ENCODE measurements around the gene BIK.
"Not testable (repeated sequence)": the region's sequence is repeated elsewhere in the genome, so short reads cannot be mapped to it uniquely, and the experiment has no call there.

BIK gene

DNA sequence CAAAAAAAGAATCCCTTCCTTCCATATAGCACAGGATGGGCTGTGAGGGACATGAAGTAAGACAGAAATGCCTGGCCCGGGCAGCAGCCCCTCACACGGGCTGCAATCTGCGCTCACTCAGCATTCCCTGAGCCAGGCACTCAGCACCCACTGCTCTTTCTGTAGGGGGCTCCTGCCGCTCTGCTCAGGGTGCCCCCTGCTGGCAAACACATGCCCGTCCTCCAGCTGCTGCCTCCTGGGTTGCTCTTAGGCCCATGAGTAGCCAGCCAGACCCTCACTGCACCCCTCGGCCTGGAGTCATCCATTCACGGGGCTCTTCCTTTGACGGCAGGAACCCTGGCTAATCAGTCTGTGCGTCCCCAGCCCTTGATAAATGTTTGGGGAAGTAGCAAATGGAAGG lies 25.7 kb downstream of the BIK start:
- no peak for DNase-seq (ENCODE audit: low read depth in 2 of 2)

DNA sequence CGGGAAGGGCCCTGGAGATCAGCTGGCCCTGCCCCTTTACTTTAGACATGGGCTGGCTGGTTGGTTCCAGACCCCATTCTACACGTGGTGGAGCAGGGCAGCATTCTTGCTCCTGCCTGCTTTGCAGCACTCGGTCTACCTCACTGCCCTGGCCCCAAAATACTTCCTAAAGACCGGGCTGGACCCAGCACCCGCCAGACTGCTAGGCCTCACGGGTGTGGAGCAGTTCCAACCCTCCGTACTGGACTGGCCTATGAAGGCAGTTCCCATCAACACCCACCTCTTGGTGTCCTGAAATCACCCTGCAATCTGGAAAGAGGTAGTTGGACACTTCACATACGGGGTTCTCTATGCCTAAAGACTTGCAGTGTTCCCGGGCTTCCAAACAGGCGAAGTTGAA lies 26.3 kb downstream of the BIK start:
- no peak for DNase-seq (ENCODE audit: low read depth in 2 of 2)

GRCh38 chr22:43142880-43143562 lies 32.5 kb downstream of the BIK start, which contains the start of gene MCAT:
MCAT (minus strand) TSS chr22:43143398; CDS start chr22:43143348, 50 bp downstream.
- DNase-seq (ENCODE audit: low read depth in 2 of 2): peak; percentile 17 to 24

DNA sequence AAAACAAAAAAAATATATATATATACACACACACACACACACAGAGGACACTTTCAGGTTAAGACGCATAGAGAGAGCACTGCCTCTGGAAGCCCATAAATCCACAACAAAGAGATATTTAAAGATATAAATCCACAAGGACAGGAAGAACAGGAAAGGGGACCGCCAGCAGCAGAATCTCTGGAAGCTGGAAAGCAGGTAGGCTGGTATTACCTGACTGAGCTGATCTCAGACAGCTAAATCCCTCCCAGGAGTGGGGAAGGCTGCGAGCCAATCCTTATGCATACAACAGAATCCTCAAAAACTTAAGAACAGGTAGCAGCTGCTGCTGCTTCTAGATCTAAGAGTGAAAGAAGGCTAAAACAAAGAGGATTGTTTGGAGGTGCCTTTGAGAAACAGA lies 34.4 kb downstream of the BIK start:
- no peak for DNase-seq (ENCODE audit: low read depth in 2 of 2)

DNA sequence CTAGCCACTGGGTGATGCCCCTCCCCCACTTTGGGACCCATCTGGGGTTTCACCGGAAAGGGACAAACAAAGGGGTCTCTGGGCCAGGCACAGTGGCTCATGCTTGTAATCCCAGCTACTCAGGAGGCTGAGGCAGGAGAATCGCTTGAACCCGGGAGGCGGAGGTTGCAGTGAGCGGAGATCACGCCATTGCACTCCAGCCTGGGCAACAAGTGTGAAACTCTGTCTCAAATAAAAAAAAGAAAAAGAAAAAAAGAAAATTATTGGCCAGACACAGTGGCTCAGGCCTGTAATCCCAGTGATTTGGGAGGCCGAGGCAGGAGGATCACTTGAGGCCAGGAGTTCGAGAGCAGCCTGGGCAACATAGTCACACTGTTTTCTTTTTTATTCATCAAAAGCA lies 34.8 kb downstream of the BIK start:
- DNase-seq (ENCODE audit: low read depth in 2 of 2): not testable (repeated sequence)

DNA sequence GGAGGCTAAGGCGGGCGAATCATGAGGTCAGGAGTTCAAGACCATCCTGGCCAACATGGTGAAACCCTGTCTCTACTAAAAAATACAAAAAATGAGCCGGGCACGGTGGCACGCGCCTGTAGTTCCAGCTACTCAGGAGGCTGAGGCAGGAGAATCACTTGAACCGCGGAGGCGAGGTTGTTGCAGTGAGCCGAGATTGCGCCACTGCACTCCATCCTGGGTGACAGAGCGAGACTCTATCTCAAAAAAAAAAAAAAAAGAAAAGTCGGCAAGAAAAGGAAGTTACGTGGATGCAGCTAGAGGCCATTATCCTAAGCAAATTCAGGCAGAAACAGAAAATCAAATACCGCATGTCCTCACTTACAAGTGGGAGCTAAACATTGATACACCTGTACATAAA lies 35.8 kb downstream of the BIK start:
- DNase-seq (ENCODE audit: low read depth in 2 of 2): not testable (repeated sequence)

- DNase-seq (ENCODE audit: low read depth in 2 of 2): no peak
Measured at GRCh38 chr22:43147821-43148220, 37.3 kb downstream of the BIK start.

DNA sequence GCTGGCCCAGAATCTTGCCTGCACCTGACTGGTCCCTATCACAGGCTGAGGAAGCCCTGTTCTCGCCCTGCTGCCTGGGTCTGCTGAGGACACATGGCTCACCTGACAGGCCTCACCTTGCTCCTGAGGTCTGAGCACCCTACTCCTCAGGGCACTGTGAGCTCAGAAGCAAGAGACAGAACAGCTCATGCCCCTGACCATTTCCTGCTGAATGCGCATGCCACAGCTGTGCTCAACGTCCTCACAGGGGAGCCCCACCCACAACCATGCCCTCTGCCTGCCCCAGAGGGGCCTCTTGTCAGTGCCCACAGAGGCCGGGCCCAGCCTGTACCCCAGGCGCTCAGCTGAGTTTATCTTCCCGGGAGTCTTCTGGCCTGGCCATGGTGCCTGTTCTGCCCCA lies 38.0 kb downstream of the BIK start:
- DNase-seq (ENCODE audit: low read depth in 2 of 2): no peak

DNA sequence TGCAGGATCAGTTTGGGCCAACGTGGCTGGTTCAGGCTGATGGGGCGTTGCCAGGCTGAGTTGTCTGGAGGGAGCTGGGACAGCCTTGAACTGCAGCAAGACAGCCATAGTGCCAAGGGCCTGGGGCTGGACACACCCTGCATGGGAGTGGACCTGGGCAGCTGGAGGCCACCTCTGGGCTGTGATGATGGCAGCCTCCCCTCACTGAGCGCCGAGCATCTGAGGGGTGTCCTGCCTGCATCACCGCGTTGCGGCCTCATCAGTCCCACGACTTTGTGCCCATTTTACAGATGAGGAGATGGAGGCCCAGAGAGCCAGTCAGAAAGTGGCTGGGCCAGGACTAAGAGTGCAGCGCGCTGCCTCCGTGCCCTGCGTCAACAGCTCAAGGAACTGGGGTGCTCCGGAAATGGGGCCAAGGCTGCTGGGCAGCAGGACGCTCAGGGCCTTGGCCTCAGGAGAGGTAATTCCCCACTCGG lies 40.2 kb downstream of the BIK start:
- DNase-seq (ENCODE audit: low read depth in 2 of 2): no peak

GRCh38 chr22:43151251-43152002 lies 40.9 kb downstream of the BIK start, which contains the start of gene TSPO:
TSPO (plus strand) TSS chr22:43151559; CDS start chr22:43159239, 7,680 bp downstream.
- DNase-seq (ENCODE audit: low read depth in 2 of 2): no peak

DNA sequence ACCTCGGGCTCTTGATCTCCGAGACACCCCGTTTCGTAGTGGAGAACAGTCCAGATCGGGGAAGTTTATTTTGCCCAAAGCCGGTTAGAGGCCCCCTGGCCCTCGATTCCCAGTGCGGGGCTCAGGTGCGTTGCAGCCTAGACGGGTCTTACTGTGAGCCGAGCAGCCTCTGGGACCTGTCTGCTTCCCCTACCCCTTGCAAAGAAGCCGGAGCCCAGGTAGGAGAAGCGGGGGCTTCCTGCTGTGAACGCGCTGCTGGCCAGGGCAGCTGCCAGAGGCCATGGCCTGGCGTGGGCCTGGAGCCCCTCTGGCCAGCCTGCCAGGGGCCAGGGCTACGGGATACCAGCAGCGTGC lies 41.4 kb downstream of the BIK start:
- no peak for DNase-seq (ENCODE audit: low read depth in 2 of 2)

- DNase-seq (ENCODE audit: low read depth in 2 of 2): no peak
Measured at GRCh38 chr22:43152357-43153071, 42.0 kb downstream of the BIK start.

DNA sequence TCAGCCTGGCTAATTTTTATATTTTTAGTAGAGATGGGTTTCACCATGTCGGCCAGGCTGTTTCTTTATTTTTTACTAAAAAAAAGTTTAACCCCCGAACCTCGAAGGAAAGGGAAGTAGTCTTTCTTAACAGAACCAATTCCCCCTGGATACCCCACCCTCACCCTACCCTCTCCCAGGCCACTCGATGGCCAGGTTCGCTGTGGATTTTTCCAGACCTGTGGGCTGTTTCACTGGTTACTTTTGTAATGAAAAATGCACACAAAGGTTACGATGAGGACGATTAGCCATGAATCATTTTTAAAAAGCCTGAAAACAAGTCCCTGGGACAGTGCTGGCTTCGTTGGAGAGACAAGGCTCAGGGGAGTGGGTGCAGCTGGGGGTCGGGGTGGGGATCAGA lies 43.3 kb downstream of the BIK start:
- no peak for DNase-seq (ENCODE audit: low read depth in 2 of 2)

- no peak for DNase-seq (ENCODE audit: low read depth in 2 of 2)
Measured at GRCh38 chr22:43154887-43155536, 44.5 kb downstream of the BIK start.

DNA sequence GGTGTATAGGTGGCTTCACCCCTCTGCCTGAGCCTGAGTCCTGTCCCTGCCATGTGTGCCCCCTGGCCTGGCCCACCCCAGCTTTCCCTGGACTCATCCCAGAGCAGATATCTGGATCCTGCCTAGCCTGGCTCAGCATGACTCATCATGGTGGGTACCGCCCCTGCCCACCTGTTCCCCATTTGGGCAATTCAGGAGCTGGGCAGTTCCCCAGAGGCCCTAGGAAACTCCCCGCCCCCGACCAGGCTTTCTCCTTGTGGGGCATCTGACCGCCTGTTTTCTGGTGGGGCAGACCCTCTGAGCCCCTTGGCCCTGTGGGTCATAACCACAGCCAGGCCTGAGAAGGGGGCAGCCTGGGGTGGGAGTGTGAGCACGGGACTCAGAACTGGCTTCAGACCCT lies 45.2 kb downstream of the BIK start:
- DNase-seq (ENCODE audit: low read depth in 2 of 2): no peak

DNA sequence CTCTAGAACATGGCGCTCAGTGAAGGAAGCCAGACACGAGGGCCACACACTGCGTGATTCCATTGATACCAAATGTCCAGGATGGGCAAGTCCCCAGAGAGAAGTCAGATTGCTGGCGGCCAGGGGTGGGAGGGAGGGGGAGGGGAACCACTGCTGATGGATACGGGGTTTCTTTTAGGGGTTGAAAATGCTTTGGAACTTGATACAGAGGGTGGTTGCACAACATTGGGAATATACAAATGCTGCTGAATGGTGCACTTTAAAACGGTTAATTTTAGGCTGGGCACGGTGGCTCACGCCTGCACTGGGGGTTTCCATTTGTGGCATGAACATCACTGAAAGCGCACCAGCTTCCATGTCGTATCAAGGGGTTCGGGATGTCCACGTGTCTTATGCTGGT lies 45.9 kb downstream of the BIK start:
- no peak for DNase-seq (ENCODE audit: low read depth in 2 of 2)

GRCh38 chr22:43157874-43158546 lies 47.5 kb downstream of the BIK start:
- DNase-seq (ENCODE audit: low read depth in 2 of 2): no peak

DNA sequence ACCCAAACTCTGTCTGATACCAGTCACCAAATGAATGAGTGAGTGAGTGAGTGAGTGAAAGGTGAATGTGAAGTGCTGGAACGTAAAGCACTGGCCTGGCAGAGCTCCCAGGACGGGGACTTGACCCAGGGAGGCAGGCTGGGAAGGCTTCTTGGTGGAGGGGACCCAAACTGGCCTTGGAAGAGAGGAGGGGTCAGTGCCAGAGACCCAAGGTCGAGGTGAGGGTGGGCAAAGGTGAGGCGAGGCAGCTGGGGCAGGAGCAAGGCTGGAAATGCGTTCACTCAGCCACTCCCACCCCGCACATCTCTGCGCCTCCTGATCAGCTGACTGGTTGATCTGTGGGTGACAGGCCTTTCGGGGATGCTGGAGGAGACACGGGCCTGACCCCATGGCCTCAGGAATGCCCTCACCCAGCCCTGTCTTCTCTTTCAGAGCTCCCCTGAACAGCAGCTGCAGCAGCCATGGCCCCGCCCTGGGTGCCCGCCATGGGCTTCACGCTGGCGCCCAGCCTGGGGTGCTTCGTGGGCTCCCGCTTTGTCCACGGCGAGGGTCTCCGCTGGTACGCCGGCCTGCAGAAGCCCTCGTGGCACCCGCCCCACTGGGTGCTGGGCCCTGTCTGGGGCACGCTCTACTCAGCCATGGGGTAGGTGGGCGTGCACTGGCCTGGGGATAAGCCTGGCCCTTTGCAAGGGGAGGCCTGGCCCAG lies 48.4 kb downstream of the BIK start:
- no peak for DNase-seq (ENCODE audit: low read depth in 2 of 2)

DNA sequence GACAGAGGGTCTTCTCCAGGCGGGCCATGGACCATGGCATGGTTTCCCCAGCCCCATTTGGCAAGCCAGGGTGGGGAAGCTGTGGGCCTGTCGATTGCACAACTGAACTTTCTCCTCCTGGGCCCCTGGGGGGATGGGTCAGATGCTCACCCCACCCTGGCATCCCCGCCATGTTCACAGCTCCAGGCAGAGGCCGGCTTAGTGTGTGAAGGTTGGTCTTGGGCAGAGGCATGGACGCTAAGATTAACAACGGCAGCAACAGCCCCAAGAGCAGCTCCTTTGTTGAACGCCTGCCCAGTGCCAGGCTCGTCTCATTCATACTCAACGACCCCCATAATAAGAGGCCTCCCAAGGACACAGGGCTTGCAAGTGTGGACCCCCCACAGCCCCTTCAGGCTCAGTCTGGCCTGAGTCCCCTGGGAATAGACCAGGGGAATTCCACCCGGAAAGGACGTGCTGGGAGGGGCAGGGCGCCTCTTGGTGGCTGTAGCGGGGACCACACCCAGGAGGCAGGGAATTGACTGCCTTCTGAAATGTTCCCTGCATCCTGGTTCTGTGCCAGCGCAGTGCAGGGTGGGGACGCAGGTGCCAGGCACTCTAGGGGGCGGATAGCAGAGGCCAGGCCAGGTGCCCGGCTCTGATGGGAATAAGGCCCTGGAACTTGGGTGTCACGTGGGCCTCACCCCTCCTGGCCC lies 49.1 kb downstream of the BIK start:
- DNase-seq (ENCODE audit: low read depth in 2 of 2): no peak

DNA sequence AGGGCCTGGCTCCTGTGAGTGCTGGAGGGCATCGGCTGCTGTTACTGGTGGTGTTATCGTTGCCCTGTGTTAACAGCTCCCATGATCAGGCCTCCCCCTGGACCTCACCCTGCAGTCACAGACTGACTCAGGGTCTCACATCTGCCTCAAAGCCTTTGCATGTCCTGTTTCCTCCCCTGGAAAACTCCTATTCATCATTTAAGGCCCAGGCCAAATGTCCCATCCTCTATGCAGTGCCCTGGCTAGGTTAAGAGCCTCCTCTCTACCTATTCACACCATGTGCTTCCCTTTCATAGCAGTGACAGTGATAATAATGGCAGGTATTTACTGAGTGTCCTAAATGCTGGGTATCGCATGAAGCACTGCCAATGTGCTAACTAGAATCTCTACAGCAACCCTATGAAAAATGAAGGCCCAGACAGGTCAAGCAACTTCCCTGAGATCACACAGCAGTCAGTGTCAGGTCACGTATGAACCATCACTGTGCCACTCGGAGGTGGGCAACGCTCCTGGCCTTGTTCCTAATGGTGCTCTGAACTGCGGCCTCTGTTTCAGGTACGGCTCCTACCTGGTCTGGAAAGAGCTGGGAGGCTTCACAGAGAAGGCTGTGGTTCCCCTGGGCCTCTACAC lies 50.1 kb downstream of the BIK start:
- DNase-seq (ENCODE audit: low read depth in 2 of 2): no peak
